ENCODE results near the gene CNOT4.

- TF ChIP-seq CTCF (IDR thresholded peaks at IDR 0.05; ENCODE audit: low read depth, low read length), result no peak
- TF ChIP-seq EZH2phosphoT487 (IDR thresholded peaks at IDR 0.05; ENCODE audit: low read depth), result no peak
These were observed 167.0 kb downstream of the CNOT4 start for GRCh38 chr7:135342887-135343286.
